HG03439 (cell line): ENCODE results near the gene FAM111A.

Source experiments
- ATAC-seq: cut with Tn5 transposase; IDR thresholded peaks from one replicate; pipeline ENCODE4 v1.9.1; 2021; ENCODE audit warnings: mild to moderate bottlenecking, moderate library complexity; ENCODE audit not compliant: unreplicated experiment

The FAM111A gene

DNA sequence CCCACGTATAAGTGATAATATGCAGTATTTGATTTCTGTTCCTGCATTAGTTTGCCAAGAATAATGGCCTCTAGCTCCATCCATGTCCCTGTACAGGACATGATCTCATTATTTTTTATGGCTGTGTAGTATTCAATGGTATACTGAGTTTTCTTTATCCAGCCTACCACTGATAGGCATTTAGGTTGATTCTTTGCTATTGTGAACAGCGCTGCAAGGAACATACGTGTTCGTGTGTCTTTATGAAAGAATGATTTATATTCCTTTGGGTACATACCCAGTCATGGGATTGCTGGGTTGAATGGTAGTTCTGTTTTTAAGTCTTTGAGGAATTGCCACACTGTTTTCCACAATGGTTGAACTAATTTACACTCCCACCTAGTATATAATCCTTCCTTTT is 1.5 kb upstream of the FAM111A start:
- no peak for ATAC-seq

DNA sequence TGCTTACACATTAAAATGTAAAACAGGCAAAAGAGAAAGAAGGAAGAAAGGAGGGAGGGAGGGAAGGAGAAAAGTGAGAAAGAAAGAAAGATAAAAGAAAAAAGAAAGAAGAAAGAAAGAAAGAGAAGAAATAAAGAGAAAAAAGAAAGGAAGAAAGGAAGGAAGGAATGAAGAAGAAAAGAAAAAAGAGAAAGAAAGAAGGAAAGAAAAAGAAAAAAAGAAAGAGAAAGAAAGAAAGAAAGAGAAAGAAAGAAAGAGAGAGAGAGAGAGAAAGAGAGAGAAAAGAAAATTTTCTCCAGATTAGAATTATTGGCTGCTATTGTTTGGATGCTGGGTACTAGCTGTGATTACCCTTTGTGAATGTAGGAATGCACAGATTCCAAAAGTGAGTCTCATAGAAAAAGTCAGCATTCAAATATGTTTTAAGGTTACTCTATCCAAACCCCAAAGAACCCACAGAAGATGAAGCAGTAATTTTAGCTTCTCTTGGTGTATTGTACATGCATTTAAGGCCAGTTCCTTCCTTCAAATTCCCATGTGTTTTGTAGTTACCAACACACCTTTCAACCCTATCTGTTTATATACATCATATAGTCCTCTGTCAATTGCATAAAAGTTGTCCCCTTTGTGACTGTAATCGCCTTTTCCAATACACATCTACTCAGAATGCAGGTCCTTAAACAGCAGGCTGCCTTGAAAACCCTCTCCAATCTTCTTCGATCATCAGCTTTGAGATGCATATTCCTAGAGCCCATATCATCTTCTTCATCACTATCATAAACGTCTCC is 789 bp upstream of the FAM111A start:
- peak; percentile 0 for ATAC-seq

DNA sequence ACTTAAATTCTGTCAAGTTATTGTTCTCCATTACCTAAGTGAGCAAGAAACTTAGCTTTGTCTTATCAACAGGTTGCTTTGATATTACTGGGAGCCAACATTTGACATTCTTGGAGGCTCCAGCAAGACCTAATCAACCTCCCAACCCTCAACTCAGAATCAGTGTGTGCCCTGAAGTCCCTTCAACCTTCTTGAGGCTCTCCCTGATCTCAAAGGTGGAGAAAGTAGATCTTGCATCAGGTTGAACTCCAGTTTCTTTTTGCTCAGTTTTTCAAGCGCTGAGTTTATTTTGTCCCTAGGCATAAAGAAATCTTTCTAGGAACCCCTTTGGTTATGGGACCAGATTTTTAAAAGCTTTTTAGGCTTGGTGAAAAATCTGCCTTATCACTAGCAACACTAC is 1.4 kb downstream of the FAM111A start:
- ATAC-seq: no peak

DNA sequence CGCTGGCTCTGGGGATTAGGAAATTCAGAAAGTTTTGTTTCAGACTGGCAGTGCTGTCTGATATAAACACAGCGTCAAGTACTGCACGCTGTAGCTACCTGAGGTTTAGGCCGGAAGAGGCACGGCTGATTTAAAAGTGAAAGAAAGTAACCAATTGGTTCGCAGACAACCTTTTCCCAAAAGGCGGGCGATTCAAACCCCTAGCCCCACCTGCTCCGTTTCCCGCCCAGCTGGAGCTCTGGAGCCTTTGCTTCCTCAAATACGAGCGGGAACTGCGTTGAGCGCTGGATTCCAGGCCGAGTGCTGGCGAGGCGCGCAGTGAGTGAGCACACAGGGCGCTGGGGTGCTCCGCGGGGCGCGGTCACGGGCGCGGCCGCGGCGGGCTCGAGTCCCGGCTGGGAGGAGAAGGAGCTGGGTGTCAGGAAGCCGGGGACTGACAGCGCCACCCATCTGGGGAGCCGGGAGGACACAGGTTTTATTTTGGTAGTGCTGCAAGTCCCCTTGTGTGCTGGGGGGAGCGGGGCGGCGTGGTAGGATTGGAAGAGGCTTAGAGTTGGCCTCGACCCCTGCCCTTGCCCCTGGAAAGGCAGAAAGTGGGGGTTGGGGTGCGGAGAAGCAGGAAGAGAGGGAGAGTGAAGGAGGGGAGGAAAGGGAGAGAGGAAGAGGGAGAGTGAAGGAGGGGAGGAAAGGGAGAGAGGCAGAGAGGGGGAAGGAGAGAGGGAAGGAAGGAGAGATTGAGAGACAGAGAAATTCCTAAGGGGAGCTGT is 2.1 kb downstream of the FAM111A start:
- peak; percentile 60 for ATAC-seq

DNA sequence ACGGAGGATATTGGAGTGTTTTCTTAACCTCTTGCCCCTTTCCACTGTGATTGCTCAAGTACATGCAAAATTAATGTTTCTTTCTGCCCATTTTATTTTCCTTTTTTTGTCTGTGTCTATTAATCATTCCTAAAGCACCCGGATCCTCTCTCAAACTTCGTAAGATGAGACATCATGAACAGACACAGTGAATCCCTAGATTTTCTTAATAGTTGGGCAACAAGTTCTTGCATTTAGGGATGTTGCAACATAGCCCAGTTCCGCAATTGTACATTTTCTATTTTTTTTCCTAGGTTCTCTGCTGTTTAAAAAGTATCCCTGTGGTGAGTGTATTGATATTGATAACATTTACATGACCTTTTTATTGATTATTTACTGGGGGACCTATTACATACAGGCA is 2.9 kb downstream of the FAM111A start:
- ATAC-seq: no peak

GRCh38 chr11:59151761-59152160 is 9.1 kb downstream of the FAM111A start:
- peak; percentile 58 for ATAC-seq

DNA sequence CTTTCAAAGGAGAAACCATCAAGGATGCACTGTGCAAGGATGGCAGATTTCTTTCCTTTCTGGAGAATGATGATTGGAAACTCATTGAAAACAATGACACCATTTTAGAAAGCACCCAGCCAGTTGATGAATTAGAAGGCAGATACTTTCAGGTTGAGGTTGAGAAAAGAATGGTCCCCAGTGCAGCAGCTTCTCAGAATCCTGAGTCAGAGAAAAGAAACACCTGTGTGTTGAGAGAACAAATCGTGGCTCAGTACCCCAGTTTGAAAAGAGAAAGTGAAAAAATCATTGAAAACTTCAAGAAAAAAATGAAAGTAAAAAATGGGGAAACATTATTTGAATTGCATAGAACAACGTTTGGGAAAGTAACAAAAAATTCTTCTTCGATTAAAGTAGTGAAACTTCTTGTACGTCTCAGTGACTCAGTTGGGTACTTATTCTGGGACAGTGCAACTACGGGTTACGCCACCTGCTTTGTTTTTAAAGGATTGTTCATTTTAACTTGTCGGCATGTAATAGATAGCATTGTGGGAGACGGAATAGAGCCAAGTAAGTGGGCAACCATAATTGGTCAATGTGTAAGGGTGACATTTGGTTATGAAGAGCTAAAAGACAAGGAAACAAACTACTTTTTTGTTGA is 9.8 kb downstream of the FAM111A start:
- peak; percentile 69 for ATAC-seq

GRCh38 chr11:59154610-59155009 is 12.0 kb downstream of the FAM111A start:
- ATAC-seq: no peak

- ATAC-seq: no peak
These were observed 14.8 kb downstream of the FAM111A start for GRCh38 chr11:59157433-59157832.

GRCh38 chr11:59158206-59159068 is 15.8 kb downstream of the FAM111A start:
- ATAC-seq: peak; percentile 84

GRCh38 chr11:59164028-59164427 is 21.4 kb downstream of the FAM111A start:
- ATAC-seq: no peak

DNA sequence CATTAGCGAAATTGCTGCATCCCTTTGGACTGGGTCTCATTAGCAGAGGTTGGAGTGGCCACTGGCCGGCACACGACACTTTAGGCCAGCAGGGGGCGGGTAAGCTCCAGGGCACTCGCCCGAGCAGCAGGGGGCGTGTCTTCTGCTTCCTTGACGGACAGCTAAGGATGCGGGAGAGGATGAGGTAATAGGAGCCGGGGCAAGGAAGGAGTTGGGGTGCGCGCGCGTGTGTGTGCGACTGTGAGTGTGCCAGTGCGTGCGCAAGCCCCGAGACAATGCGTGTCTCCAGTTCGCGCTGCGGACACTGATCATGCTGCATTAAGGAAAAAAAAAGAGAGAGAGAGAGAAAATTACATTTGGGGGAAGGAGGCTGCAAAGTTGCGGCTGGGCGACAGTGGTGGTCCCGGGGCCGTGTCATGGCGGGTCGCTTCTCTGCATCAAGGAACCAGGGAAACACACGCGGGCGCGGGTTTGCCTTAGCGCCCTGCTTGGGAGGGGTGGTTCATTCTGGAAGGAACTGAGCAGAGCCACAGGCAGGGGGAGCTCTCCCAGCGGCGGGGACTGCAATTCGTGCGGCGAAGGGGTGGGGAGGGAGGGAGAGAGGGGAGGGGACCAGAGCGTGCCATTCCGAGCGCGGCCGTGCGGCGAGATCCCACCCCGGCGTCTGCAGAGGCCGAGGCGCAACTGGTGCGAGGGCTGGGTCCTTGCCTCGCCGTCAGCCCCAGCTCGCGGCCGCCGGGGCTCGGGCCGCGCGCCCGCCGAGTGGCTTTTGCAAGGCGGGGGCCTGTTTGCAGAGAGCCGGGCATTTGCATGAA is 29.1 kb downstream of the FAM111A start, which contains the start of gene DTX4:
Gene DTX4 (plus strand): TSS at position 625 of the 815 bp plus-strand sequence. CDS start 464 bp downstream, outside the sequence.
- peak; percentile 84 for ATAC-seq

- ATAC-seq: peak; percentile 28
These were observed 29.9 kb downstream of the FAM111A start for GRCh38 chr11:59172345-59173079.

GRCh38 chr11:59173080-59173963 is 30.7 kb downstream of the FAM111A start:
- ATAC-seq: no peak

- no peak for ATAC-seq
These were observed 31.5 kb downstream of the FAM111A start for GRCh38 chr11:59173964-59174663.

- ATAC-seq: no peak
These were observed 32.0 kb downstream of the FAM111A start for GRCh38 chr11:59174664-59175033.

DNA sequence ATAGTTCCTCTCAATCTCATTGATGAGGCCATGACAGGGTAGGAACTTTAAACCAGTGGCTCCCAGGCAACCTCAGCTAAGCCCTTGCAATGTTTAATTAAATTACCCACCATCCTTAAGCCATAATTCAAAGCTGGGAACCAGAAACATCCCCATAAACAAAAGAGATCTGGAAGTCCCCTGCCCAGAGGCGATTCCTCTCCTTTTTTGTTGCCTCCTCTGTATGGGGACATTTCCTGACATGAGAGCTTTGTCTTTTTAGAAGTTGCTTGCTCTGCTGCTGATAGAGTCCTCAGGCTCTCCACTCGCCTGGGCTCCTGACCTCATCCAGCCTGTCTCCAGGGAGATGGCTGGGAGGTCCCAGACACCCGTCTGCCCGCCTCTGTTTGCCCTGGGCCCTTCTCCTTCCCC is 32.4 kb downstream of the FAM111A start:
- no peak for ATAC-seq

- ATAC-seq: no peak
These were observed 33.7 kb downstream of the FAM111A start for GRCh38 chr11:59176330-59176729.
